Thyroid gland (tissue), 4 donors: ENCODE results near the gene TMEM170B.

Source experiments
- CTCF ChIP-seq, 6 experiments: fragments of 200-600 bp in 3 of 6; fragments of 450-650 bp in 3 of 6; sonication (generic) in 3 of 6; IDR thresholded peaks; one replicate each; pipeline ENCODE4 v1.5.1; 2016 to 2019; ENCODE audit warnings: antibody characterized with exemption in 6 of 6, mild to moderate bottlenecking in 2 of 6, inconsistent platforms in 1 of 6, moderate library complexity in 1 of 6
- POLR2A ChIP-seq, 2 donors: fragments of 450-650 bp; IDR thresholded peaks; one replicate each; pipeline ENCODE4 v1.6.1; 2017; ENCODE audit warnings: antibody characterized with exemption in 2 of 2, mild to moderate bottlenecking in 2 of 2, moderate library complexity in 1 of 2

GRCh38 chr6:11631539-11631938, 94.0 kb downstream of the TMEM170B start:
- no peak for TF ChIP-seq CTCF (IDR thresholded peaks at IDR 0.05)
- TF ChIP-seq POLR2A (IDR thresholded peaks at IDR 0.05), result no peak
